GM18505 (cell line): ENCODE measurements around the gene SEC23A.
"Not testable (repeated sequence)": the region's sequence is repeated elsewhere in the genome, so short reads cannot be mapped to it uniquely, and the experiment has no call there.

Experiments
- ATAC-seq: cut with Tn5 transposase; IDR thresholded peaks from one replicate; pipeline ENCODE4 v1.9.1; 2021; ENCODE audit not compliant: unreplicated experiment
- POLR2A ChIP-seq: IDR thresholded peaks from 4 replicates; pipeline ENCODE4 v1.6.1; 2011; ENCODE audit warnings: borderline replicate concordance; ENCODE audit not compliant: insufficient read depth, insufficient read length; ENCODE audit errors: extremely low read depth

SEC23A gene

DNA sequence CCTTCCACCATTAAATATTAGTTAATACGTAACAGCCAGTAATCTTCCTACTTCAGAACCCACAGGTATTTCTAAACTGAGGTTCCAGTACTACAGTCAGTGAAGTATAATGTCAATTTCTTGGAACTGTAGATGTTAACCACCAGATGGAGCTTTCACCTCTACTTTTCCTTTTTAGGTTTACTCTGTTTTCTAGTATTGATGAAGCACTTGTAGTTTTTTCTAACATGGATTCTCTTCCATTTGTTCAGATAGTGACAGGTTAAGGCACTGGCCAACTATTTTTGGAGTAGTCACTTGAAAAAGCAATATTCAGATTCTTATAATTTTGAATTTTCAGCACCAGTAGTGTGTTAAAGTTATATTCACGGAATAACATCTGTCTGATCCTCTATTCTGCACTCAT lies 4.6 kb upstream of the SEC23A start:
- TF ChIP-seq POLR2A: no peak
- peak; percentile 29 for ATAC-seq

GRCh38 chr14:39104078-39104801 lies 1.2 kb upstream of the SEC23A start:
- not testable (repeated sequence) for ATAC-seq

GRCh38 chr14:39102265-39102968 lies 618 bp downstream of the SEC23A start:
- peak; percentile 14 for ATAC-seq
- TF ChIP-seq POLR2A: no peak

- TF ChIP-seq POLR2A: no peak
- ATAC-seq: no peak
Observed at GRCh38 chr14:39099748-39100147, 3.3 kb downstream of the SEC23A start.

DNA sequence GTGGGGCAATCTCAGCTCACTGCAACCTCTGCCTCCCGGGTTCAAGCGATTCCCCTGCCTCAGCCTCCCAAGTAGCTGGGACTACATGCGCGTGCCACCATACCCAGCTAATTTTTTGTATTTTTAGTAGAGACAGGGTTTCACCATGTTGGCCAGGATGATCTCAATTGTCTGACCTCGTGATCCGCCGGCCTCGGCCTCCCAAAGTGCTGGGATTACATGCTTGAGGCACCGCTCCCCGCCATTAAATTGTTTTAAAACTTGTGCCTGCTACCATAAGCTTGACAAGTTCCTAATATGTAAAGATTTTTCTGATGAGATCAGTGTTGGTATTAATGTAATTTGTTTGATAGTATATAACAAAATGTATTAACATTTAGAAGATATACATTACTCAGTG lies 3.8 kb downstream of the SEC23A start:
- ATAC-seq: not testable (repeated sequence)

DNA sequence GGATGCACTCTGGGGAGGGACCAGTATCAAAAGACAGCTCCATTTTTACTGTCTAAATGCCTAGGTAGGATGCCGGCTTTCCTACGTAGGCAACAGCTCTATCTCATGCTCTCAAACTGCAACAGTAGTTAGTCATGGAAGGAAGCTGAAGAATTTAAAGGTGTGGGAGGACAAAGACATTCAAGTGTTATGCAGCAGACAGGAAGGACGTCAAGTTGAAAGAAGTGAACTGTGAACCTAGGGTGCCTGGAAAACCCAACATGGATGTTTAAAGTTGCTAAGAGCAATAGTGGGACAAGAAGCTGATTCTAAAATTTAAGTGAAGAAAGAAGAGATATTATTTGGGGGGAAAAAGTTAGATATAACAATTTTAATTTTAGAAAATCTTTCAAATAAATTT lies 5.9 kb downstream of the SEC23A start:
- TF ChIP-seq POLR2A: no peak
- no peak for ATAC-seq

GRCh38 chr14:39094515-39094914 lies 8.5 kb downstream of the SEC23A start:
- ATAC-seq: no peak

DNA sequence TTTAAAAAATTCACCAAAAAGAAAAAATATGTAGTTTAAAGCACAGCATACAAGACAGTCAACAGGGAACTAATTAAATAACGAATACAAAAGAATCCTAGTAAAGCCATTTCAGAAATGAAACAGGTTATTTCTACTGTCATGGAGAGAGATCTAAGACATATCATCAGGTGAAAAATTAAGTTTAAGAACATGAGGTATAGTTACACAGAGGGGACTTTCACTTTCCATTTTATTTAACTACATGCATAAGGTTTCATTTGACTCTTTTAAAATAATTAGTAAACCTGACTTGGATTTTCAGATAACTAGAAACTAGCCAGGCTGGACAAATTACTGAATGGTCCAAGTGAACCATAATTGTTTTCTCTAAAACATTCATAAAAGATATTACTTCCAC lies 11.3 kb downstream of the SEC23A start:
- no peak for TF ChIP-seq POLR2A
- no peak for ATAC-seq

More at GRCh38 chr14:39094515-39094914, 8.5 kb downstream of the SEC23A start:
- TF ChIP-seq POLR2A: no peak

DNA sequence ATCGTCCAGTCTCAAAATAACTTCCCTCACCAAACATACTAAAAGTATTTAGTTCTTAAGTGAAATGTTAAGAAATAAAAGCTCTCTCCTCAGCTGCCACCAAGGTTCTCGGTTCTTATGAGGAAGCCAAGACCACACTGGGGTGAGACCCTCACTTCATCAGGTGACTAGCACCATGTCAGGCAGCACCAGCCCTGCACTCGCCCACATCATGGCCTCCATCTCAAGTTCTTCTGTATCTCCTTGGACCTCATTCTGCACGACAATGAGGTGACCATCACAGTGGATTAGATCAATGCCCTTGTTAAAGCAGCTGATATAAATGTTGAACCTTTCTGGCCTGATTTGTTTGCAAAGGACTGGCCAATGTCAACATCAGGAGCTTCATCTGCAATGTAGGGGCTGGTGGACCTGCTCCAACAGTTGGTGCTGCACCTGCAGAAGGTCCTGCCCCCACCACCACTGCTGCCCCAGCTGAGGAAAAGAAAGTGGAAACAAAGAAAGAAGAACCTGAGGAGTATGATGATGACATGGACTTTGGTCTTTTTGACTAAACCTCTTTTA lies 12.4 kb downstream of the SEC23A start:
- TF ChIP-seq POLR2A: no peak
- no peak for ATAC-seq

DNA sequence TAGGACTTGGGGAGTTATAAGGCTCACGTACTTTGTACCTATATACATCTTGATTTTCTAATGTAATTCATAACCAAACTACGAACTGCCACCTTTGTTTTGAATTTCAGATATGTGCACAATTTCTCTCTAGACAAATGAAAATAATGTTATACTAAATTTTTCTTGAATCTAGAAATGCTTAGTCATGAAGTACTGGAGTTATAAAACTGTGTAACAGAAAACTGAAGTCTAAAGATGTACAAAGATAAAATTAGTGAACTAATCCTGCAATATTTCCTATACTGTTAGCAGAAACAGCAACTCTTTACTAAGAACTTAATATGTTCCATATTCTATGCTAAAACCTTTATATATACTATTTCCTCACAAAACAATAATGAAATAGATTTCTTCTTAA lies 15.5 kb downstream of the SEC23A start:
- TF ChIP-seq POLR2A: no peak
- ATAC-seq: no peak

- TF ChIP-seq POLR2A: no peak
- no peak for ATAC-seq
Observed at GRCh38 chr14:39085933-39086332, 17.1 kb downstream of the SEC23A start.

GRCh38 chr14:39083127-39083526 lies 19.9 kb downstream of the SEC23A start:
- ATAC-seq: no peak
- no peak for TF ChIP-seq POLR2A

DNA sequence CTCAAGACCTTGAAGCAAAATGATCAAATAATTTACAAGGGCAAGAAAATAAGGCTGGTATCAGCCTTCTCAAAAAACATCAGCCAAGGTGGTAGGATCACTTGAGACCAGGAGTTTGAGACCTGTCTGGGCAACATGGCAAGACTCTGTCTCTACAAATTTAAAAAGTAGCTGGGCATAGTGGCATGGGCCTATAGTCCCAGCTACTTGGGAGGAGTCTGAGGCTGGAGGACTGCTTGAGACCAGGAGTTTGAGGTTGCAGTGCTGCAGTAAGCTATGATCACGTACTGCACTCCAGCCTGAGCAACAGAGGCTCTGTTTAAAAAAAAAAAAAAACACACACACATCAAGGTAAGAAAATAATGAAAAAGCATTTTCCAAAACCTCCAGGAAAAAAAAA lies 22.1 kb downstream of the SEC23A start:
- no peak for TF ChIP-seq POLR2A

GRCh38 chr14:39071096-39071495 lies 31.9 kb downstream of the SEC23A start:
- no peak for TF ChIP-seq POLR2A
- ATAC-seq: no peak

More for the DNA sequence above, 22.1 kb downstream of the SEC23A start:
- ATAC-seq: no peak
